GM12878 (cell line): ENCODE results near the gene CRAMP1. TPM values are rescaled to one million over a fixed set of nuclear protein-coding genes. Genes with fewer than 3 reads are reported as not detected.

Experiments
- ATAC-seq: fragments of 200-7000 bp; cut with Tn5 transposase; 3 replicates; pipeline ENCODE4 v1.9.1; 2020; ENCODE audit warnings: mild to moderate bottlenecking, moderate library complexity
- BruUV-seq: library from RNA; stranded (reverse); fragments of 400-500 nt; replicated peaks from 2 replicates; lab custom pipeline; 2021; lab: Mats Ljungman, UMichigan
- CTCF ChIA-PET: fragments of 300-600 bp; sonication (Branson Sonifier 250); formaldehyde crosslinking; extraction: SDS; loops from one replicate; lab custom pipeline; 2021; ENCODE audit warnings: inconsistent platforms; lab: Yijun Ruan, JAX
- POLR2A ChIA-PET: fragments of 350-600 bp; formaldehyde crosslinking; extraction: SDS; loops from one replicate; lab custom pipeline; 2021; ENCODE audit warnings: inconsistent platforms; lab: Charles Lee
- RAD21 ChIA-PET: fragments of 300-600 bp; sonication (Branson Sonifier 250); formaldehyde crosslinking; loops from one replicate; lab custom pipeline; 2023; ENCODE audit warnings: antibody characterized with exemption; ENCODE audit not compliant: unreplicated experiment; lab: Charles Lee
- SMC1A ChIA-PET: fragments of 300-600 bp; sonication (Branson Sonifier 250); formaldehyde crosslinking; loops from one replicate; lab custom pipeline; 2023; ENCODE audit not compliant: unreplicated experiment, uncharacterized antibody; lab: Charles Lee
- DNase-seq: peaks from one replicate; pipeline ENCODE4 v3.0.0-alpha.2; 2011; ENCODE audit warnings: low read depth, low spot score
- FAIRE-seq: peaks from 3 replicates; lab custom pipeline; 2011; peaks lifted over from hg19 to GRCh38; lab: Jason Lieb, UNC
- H2AFZ ChIP-seq: 2 replicates; pipeline ENCODE4 v1.6.0; 2011; ENCODE audit warnings: low read depth, low read length, control low read depth; ENCODE audit not compliant: control insufficient read depth
- H3K27ac ChIP-seq: 2 replicates; pipeline ENCODE4 v1.5.1; 2011; ENCODE audit warnings: control low read depth; ENCODE audit not compliant: control insufficient read depth, insufficient read depth
- H3K27me3 ChIP-seq, 2 experiments: replicated peaks in 1 of 2; 2 replicates each; pipeline versions ENCODE4 v1.6.0 to v1.6.1; 2011; ENCODE audit warnings: low read length in 1 of 2; ENCODE audit not compliant: control insufficient read depth in 2 of 2, insufficient read depth in 2 of 2
- H3K36me3 ChIP-seq, 2 experiments: 2 replicates each; pipeline ENCODE4 v1.5.1; 2011; ENCODE audit warnings: low read length in 1 of 2; ENCODE audit not compliant: control insufficient read depth in 2 of 2, insufficient read depth in 2 of 2
- H3K4me1 ChIP-seq: 2 replicates; pipeline ENCODE4 v1.6.1; 2011; ENCODE audit warnings: mild to moderate bottlenecking, low read length, moderate library complexity, mixed read lengths; ENCODE audit not compliant: control insufficient read depth, insufficient read depth
- H3K4me2 ChIP-seq: 2 replicates; pipeline ENCODE4 v1.6.0; 2011; ENCODE audit warnings: control low read depth; ENCODE audit not compliant: control insufficient read depth, insufficient read depth
- H3K4me3 ChIP-seq: fragments of 200-600 bp; sonication (generic); 2 replicates; pipeline ENCODE4 v1.5.1; 2016
- H3K79me2 ChIP-seq: 2 replicates; pipeline ENCODE4 v1.6.0; 2011; ENCODE audit warnings: low read length; ENCODE audit not compliant: control insufficient read depth, insufficient read depth
- H3K9ac ChIP-seq: 2 replicates; pipeline ENCODE4 v1.8.0; 2011; ENCODE audit warnings: low read length, control low read depth, mixed read lengths; ENCODE audit not compliant: control insufficient read depth, insufficient read depth
- H3K9me3 ChIP-seq: replicated peaks from 3 replicates; pipeline ENCODE4 v1.5.1; 2011; ENCODE audit warnings: mild to moderate bottlenecking, low read length; ENCODE audit not compliant: control insufficient read depth, insufficient read depth
- H4K20me1 ChIP-seq: 2 replicates; pipeline ENCODE4 v1.6.0; 2011; ENCODE audit not compliant: control insufficient read depth, insufficient read depth
- BHLHE40 ChIP-seq, 2 experiments: fragments of 450-650 bp in 1 of 2; IDR thresholded peaks; 2 replicates each; pipeline ENCODE4 v1.6.1; 2011 to 2017; ENCODE audit warnings: low read depth in 2 of 2, borderline replicate concordance in 1 of 2, improper control_type of control experiment in 1 of 2, low read length in 1 of 2, mild to moderate bottlenecking in 1 of 2
- CEBPB ChIP-seq, 2 experiments: fragments of 150-350 bp in 1 of 2; IDR thresholded peaks; 2 replicates each; pipeline ENCODE4 v1.6.1; 2012 to 2014; ENCODE audit warnings: low read depth in 2 of 2, low read length in 2 of 2, borderline replicate concordance in 1 of 2, inconsistent platforms in 1 of 2
- FOS ChIP-seq: IDR thresholded peaks from 3 replicates; pipeline ENCODE4 v1.6.1; 2011; ENCODE audit warnings: borderline replicate concordance; ENCODE audit not compliant: insufficient read length; ENCODE audit errors: extremely low read depth
- MTA2 ChIP-seq: fragments of 450-650 bp; IDR thresholded peaks from 2 replicates; pipeline ENCODE4 v1.6.1; 2016; ENCODE audit warnings: low read depth, mild to moderate bottlenecking, moderate library complexity
- PML ChIP-seq: IDR thresholded peaks from 2 replicates; pipeline ENCODE4 v1.6.1; 2012; ENCODE audit warnings: low read length, inconsistent platforms
- POLR2AphosphoS2 ChIP-seq: IDR thresholded peaks from 2 replicates; pipeline ENCODE4 v1.6.1; 2011; ENCODE audit warnings: low read depth, mild to moderate bottlenecking, low read length, improper control_type of control experiment, moderate library complexity
- RAD21 ChIP-seq: IDR thresholded peaks from 2 replicates; pipeline ENCODE4 v1.6.1; 2011; ENCODE audit warnings: mild to moderate bottlenecking, low read depth, low read length, moderate library complexity; ENCODE audit not compliant: insufficient read depth
- SP1 ChIP-seq: IDR thresholded peaks from one replicate; pipeline ENCODE4 v1.6.1; 2011; ENCODE audit warnings: low read depth, low read length
- STAT3 ChIP-seq: IDR thresholded peaks from 2 replicates; pipeline ENCODE4 v1.6.1; 2011; ENCODE audit warnings: low read depth, low read length, improper control_type of control experiment
- TAF1 ChIP-seq: IDR thresholded peaks from 2 replicates; pipeline ENCODE4 v1.6.1; 2011; ENCODE audit warnings: mild to moderate bottlenecking, low read depth, low read length, borderline replicate concordance
- ZNF384 ChIP-seq: IDR thresholded peaks from 2 replicates; pipeline ENCODE4 v1.6.1; 2012; ENCODE audit warnings: low read depth, mild to moderate bottlenecking, low read length, improper control_type of control experiment, borderline replicate concordance
- WGBS: methylation state at CpG from one replicate; pipeline ENCODE4 v1.1.6; 2016; ENCODE audit warnings: low lambda C conversion rate; ENCODE audit not compliant: insufficient replicate concordance, insufficient coverage; ENCODE audit errors: missing lambda C conversion rate; 5-methylcytosine and 5-hydroxymethylcytosine counted together
- in situ Hi-C: fragments of 300-500 bp; cut with MboI; formaldehyde crosslinking; loops from 9 replicates; pipeline ENCODE4 v1.14.3; 2018; ENCODE audit warnings: mixed read lengths
- intact Hi-C: fragments of 100-400 bp; cut with micrococcal nuclease; formaldehyde crosslinking; loops from one replicate; pipeline ENCODE4 v1.14.2; 2022; ENCODE audit not compliant: unreplicated experiment
- polyA plus RNA-seq, 11 experiments: library from polyadenylated mRNA; depleted of rRNA in 4 of 11; unstranded in 6 of 11; stranded (reverse) in 5 of 11; fragments of >200 nt; fragmentation: Nextera tagmentation in 4 of 11; fragmentation: Illumina TruSeq in 1 of 11; extraction: Ambion mirVana in 4 of 11; extraction: Trizol in 1 of 11; gene quantifications; 1 replicate in 1 of 11; 2 replicates in 10 of 11; pipeline versions ENCODE4 v1.2.1 to v1.2.3, GENCODE V29; 2011 to 2016; ENCODE audit warnings: inconsistent platforms in 2 of 11, missing spikeins in 2 of 11, low read depth in 1 of 11
- total RNA-seq, 4 experiments: library from RNA; depleted of rRNA in 3 of 4; stranded (reverse); fragments of >200 nt in 3 of 4; fragmentation: Illumina TruSeq in 1 of 4; extraction: Trizol in 1 of 4; gene quantifications; 2 replicates each; pipeline versions ENCODE4 v1.2.1 to v1.2.3, GENCODE V29; 2013 to 2021
- TF ChIP-seq, protein P1 (sequence below): IDR thresholded peaks from 2 replicates; pipeline ENCODE4 v1.6.1; 2012; ENCODE audit warnings: mild to moderate bottlenecking, low read depth, low read length
- TF ChIP-seq, protein P2 (sequence below): fragments of 450-650 bp; IDR thresholded peaks from 2 replicates; pipeline ENCODE4 v1.6.1; 2016; ENCODE audit warnings: mild to moderate bottlenecking, moderate library complexity, borderline replicate concordance

Gene CRAMP1
- total and polyA plus RNA-seq, 10 of the 15 experiments (the other 5 are each of a cell fraction or from before 2014, with no cell fraction given), result 0.37 to 9.8 (median 3.9) TPM

DNA sequence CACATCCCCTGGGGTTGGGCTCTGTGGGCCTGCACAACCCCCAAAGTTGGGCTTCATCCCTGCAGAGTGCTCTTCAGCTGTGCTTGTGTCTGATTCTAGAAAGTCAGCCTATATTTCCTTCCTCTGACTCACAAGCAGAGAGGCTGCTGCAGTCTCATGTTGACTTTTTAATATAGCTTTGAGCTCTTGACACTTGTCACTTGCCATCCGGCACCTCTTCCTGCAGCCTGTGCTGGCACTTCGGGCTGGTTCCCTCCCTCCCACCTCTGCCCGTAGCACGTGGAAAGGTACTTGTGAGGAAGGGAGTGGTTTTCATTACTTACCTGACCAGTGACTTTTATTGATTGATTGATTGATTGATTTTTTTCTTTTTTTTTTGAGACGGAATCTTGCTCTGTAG is 46.9 kb downstream of the CRAMP1 start (continued):
- TF ChIP-seq, protein P1, sequence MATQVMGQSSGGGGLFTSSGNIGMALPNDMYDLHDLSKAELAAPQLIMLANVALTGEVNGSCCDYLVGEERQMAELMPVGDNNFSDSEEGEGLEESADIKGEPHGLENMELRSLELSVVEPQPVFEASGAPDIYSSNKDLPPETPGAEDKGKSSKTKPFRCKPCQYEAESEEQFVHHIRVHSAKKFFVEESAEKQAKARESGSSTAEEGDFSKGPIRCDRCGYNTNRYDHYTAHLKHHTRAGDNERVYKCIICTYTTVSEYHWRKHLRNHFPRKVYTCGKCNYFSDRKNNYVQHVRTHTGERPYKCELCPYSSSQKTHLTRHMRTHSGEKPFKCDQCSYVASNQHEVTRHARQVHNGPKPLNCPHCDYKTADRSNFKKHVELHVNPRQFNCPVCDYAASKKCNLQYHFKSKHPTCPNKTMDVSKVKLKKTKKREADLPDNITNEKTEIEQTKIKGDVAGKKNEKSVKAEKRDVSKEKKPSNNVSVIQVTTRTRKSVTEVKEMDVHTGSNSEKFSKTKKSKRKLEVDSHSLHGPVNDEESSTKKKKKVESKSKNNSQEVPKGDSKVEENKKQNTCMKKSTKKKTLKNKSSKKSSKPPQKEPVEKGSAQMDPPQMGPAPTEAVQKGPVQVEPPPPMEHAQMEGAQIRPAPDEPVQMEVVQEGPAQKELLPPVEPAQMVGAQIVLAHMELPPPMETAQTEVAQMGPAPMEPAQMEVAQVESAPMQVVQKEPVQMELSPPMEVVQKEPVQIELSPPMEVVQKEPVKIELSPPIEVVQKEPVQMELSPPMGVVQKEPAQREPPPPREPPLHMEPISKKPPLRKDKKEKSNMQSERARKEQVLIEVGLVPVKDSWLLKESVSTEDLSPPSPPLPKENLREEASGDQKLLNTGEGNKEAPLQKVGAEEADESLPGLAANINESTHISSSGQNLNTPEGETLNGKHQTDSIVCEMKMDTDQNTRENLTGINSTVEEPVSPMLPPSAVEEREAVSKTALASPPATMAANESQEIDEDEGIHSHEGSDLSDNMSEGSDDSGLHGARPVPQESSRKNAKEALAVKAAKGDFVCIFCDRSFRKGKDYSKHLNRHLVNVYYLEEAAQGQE, result no peak
- TF ChIP-seq TAF1 (no peak), ZNF384 (no peak), RAD21 (no peak), STAT3 (no peak), POLR2AphosphoS2 (no peak), PML (no peak), BHLHE40 (IDR thresholded peaks at IDR 0.05; ENCODE audit: borderline replicate concordance in 1 of 2, low read depth in 2 of 2, low read length in 1 of 2) (no peak)

- DNase-seq, result no peak
- no peak for ATAC-seq
- no peak for FAIRE-seq
- Histone ChIP-seq H3K27me3 (no peaks in the 10 kb centered on the region), H3K4me1 (no peaks in the 10 kb centered on the region), H3K4me2 (no peak overlapping the region), H2AFZ (no peak overlapping the region), H3K9me3 (no peaks in the 10 kb centered on the region), H4K20me1 (no peaks in the 10 kb centered on the region), H3K27ac (no peak overlapping the region), H3K9ac (no peak overlapping the region), H3K4me3 (no peak overlapping the region)
- RAD21 ChIA-PET, result no interaction called here
- CTCF ChIA-PET, result no interaction called here
- in situ Hi-C loops (no loop called here), intact Hi-C loops (no loop called here)
- no TSS peak for BruUV-seq
- POLR2A ChIA-PET, result no interaction called here
- SMC1A ChIA-PET, result no interaction called here
- WGBS, result 98% methylated on average over 2 of the region's 2 CpGs
- TF ChIP-seq SP1 (no peak), CEBPB (IDR thresholded peaks at IDR 0.05; ENCODE audit: borderline replicate concordance in 1 of 2, low read depth in 2 of 2, low read length in 2 of 2) (no peak), FOS (no peak), MTA2 (no peak)
- TF ChIP-seq, protein P2, sequence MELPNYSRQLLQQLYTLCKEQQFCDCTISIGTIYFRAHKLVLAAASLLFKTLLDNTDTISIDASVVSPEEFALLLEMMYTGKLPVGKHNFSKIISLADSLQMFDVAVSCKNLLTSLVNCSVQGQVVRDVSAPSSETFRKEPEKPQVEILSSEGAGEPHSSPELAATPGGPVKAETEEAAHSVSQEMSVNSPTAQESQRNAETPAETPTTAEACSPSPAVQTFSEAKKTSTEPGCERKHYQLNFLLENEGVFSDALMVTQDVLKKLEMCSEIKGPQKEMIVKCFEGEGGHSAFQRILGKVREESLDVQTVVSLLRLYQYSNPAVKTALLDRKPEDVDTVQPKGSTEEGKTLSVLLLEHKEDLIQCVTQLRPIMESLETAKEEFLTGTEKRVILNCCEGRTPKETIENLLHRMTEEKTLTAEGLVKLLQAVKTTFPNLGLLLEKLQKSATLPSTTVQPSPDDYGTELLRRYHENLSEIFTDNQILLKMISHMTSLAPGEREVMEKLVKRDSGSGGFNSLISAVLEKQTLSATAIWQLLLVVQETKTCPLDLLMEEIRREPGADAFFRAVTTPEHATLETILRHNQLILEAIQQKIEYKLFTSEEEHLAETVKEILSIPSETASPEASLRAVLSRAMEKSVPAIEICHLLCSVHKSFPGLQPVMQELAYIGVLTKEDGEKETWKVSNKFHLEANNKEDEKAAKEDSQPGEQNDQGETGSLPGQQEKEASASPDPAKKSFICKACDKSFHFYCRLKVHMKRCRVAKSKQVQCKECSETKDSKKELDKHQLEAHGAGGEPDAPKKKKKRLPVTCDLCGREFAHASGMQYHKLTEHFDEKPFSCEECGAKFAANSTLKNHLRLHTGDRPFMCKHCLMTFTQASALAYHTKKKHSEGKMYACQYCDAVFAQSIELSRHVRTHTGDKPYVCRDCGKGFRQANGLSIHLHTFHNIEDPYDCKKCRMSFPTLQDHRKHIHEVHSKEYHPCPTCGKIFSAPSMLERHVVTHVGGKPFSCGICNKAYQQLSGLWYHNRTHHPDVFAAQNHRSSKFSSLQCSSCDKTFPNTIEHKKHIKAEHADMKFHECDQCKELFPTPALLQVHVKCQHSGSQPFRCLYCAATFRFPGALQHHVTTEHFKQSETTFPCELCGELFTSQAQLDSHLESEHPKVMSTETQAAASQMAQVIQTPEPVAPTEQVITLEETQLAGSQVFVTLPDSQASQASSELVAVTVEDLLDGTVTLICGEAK, result peak; percentile 83
- TF ChIP-seq, all 136 proteins: peak for 1
- H3K36me3 ChIP-seq, result peaks cover 5 to 11% of the 10 kb centered on the region in 2 experiments
- no peaks in the 10 kb centered on the region for H3K79me2 ChIP-seq
Measured at GRCh38 chr16:1661826-1662225, 49.7 kb downstream of the CRAMP1 start.
